ENCODE measurements around the gene CDH23. TPM values are rescaled to one million over a fixed set of nuclear protein-coding genes. Genes with fewer than 3 reads are reported as not detected.

CDH23 gene
- polyA plus RNA-seq, 1 donor from 2014 or later, result 6.6 TPM

DNA sequence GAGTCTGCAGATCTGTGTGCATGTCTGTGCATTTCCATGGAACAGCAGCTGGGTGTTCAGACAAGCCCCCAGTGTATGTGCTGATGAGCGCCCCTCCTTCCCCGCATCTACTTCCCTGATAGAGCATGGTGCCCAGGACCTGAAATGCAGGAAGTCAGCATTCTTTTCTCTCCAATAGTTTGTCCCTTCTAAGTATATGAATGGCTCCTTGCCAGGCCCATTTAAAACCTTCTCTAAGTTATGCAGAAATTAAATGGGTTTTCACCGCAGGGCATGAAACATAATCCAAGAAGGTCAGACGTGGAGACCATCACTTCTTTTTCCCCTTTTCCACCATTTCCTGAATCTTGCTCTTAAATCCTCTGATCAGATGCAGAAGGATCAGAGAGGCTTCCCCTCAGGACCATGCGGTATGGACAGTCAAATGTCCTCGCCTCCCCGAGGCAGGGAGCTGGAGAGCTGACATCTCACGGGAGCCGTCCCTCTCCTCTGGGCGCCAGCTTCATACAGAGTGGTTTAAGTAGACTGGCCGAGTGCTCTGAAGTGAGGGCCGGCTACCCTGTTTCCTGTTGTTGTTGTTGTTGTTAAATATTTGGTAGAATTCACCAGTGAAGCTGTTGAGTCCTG is 167.6 kb downstream of the CDH23 start:
- H3K79me2 ChIP-seq (replicated peaks; ENCODE audit: insufficient read depth, low read length), result no peaks in the 10 kb centered on the region
- no peaks in the 10 kb centered on the region for H3F3A ChIP-seq (ENCODE audit: insufficient read depth, low read length, poor library complexity, severe bottlenecking)
- no peak overlapping the region for H3K9ac ChIP-seq (ENCODE audit: low read length)
- no peaks in the 10 kb centered on the region for H3K9me3 ChIP-seq (ENCODE audit: low read length)
- no peak overlapping the region for H3K27ac ChIP-seq (ENCODE audit: low read length)
- no peaks in the 10 kb centered on the region for H3K9me2 ChIP-seq (ENCODE audit: insufficient read depth, low read length)
- H3K4me2 ChIP-seq (ENCODE audit: low read length), result no peak overlapping the region
- H3K27me3 ChIP-seq (ENCODE audit: insufficient read depth, low read depth, low read length), result no peaks in the 10 kb centered on the region
- no peak overlapping the region for H3K4me3 ChIP-seq (ENCODE audit: low read length)
- H3K36me3 ChIP-seq (ENCODE audit: insufficient read depth, low read length), result no peaks in the 10 kb centered on the region
- TF ChIP-seq MXI1 (conservative IDR thresholded peaks at IDR 0.05; ENCODE audit: poor library complexity, severe bottlenecking), result no peak
- TF ChIP-seq EZH2 (IDR thresholded peaks at IDR 0.05; ENCODE audit: borderline replicate concordance, insufficient read depth, low read length, poor library complexity, severe bottlenecking), result no peak
- TF ChIP-seq SMC3 (conservative IDR thresholded peaks at IDR 0.05; ENCODE audit: poor library complexity), result no peak
- TF ChIP-seq TAF1 (IDR thresholded peaks at IDR 0.05; ENCODE audit: low read depth), result no peak
- no peak for TF ChIP-seq EP300 (conservative IDR thresholded peaks at IDR 0.05; ENCODE audit: poor library complexity, severe bottlenecking)
- no peak for TF ChIP-seq RAD21 (conservative IDR thresholded peaks at IDR 0.05)
- no peak for TF ChIP-seq POLR2AphosphoS5 (IDR thresholded peaks at IDR 0.05)
- TF ChIP-seq, protein P1, sequence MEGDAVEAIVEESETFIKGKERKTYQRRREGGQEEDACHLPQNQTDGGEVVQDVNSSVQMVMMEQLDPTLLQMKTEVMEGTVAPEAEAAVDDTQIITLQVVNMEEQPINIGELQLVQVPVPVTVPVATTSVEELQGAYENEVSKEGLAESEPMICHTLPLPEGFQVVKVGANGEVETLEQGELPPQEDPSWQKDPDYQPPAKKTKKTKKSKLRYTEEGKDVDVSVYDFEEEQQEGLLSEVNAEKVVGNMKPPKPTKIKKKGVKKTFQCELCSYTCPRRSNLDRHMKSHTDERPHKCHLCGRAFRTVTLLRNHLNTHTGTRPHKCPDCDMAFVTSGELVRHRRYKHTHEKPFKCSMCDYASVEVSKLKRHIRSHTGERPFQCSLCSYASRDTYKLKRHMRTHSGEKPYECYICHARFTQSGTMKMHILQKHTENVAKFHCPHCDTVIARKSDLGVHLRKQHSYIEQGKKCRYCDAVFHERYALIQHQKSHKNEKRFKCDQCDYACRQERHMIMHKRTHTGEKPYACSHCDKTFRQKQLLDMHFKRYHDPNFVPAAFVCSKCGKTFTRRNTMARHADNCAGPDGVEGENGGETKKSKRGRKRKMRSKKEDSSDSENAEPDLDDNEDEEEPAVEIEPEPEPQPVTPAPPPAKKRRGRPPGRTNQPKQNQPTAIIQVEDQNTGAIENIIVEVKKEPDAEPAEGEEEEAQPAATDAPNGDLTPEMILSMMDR (IDR thresholded peaks at IDR 0.05; ENCODE audit: poor library complexity, severe bottlenecking), result no peak
- H4K20me1 ChIP-seq (ENCODE audit: insufficient read depth), result no peaks in the 10 kb centered on the region
- H2AFZ ChIP-seq (ENCODE audit: low read depth, low read length), result no peak overlapping the region

DNA sequence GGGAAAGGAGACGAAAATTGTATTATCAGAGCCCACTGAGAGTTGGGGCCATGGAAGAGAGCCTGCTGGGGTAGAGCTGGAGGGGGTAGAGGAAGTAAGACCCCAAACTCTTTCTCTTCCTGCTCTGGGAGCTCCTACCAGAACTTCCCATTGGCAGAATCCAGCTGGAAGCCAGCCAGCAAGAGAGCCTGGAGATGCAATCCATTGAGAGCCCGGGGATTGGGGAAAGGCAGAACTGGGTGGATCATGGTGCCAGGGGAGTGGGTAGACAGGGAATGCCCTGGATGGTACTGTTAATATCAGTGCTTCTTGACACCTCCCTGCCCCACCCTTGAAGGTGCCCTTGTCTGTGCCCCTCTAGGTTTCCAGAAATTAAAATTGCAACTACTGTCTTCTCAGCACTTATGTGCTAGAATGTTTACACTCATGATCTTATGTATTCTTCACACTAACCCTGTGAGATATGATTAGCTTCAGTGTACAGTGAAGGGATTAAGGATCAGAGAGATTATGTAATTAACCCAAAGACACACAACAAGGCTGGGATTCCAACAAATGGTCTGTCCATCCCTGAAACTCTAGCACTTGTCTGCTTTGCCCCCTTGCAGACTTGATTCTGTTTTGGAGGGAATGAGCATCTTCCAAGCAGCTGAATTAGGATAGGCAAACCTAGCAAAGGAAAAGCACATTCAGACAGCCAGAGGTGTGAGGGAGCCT is 168.7 kb downstream of the CDH23 start:
- H3K9me3 ChIP-seq (ENCODE audit: low read length), result no peaks in the 10 kb centered on the region
- H4K20me1 ChIP-seq (ENCODE audit: insufficient read depth), result no peaks in the 10 kb centered on the region
- H3K27ac ChIP-seq (ENCODE audit: low read length), result no peak overlapping the region
- no peaks in the 10 kb centered on the region for H3K36me3 ChIP-seq (ENCODE audit: insufficient read depth, low read length)
- H3K9me2 ChIP-seq (ENCODE audit: insufficient read depth, low read length), result no peaks in the 10 kb centered on the region
- H3K79me2 ChIP-seq (replicated peaks; ENCODE audit: insufficient read depth, low read length), result no peaks in the 10 kb centered on the region
- H3K27me3 ChIP-seq (ENCODE audit: insufficient read depth, low read depth, low read length), result no peaks in the 10 kb centered on the region
- TF ChIP-seq, protein P1 (IDR thresholded peaks at IDR 0.05; ENCODE audit: poor library complexity, severe bottlenecking), result no peak
- TF ChIP-seq EZH2 (IDR thresholded peaks at IDR 0.05; ENCODE audit: borderline replicate concordance, insufficient read depth, low read length, poor library complexity, severe bottlenecking), result no peak
- no peak for TF ChIP-seq RAD21 (conservative IDR thresholded peaks at IDR 0.05)
- TF ChIP-seq SMC3 (conservative IDR thresholded peaks at IDR 0.05; ENCODE audit: poor library complexity), result no peak
- no peak for TF ChIP-seq EP300 (conservative IDR thresholded peaks at IDR 0.05; ENCODE audit: poor library complexity, severe bottlenecking)
- no peak for TF ChIP-seq POLR2AphosphoS5 (IDR thresholded peaks at IDR 0.05)
- TF ChIP-seq, protein P2, sequence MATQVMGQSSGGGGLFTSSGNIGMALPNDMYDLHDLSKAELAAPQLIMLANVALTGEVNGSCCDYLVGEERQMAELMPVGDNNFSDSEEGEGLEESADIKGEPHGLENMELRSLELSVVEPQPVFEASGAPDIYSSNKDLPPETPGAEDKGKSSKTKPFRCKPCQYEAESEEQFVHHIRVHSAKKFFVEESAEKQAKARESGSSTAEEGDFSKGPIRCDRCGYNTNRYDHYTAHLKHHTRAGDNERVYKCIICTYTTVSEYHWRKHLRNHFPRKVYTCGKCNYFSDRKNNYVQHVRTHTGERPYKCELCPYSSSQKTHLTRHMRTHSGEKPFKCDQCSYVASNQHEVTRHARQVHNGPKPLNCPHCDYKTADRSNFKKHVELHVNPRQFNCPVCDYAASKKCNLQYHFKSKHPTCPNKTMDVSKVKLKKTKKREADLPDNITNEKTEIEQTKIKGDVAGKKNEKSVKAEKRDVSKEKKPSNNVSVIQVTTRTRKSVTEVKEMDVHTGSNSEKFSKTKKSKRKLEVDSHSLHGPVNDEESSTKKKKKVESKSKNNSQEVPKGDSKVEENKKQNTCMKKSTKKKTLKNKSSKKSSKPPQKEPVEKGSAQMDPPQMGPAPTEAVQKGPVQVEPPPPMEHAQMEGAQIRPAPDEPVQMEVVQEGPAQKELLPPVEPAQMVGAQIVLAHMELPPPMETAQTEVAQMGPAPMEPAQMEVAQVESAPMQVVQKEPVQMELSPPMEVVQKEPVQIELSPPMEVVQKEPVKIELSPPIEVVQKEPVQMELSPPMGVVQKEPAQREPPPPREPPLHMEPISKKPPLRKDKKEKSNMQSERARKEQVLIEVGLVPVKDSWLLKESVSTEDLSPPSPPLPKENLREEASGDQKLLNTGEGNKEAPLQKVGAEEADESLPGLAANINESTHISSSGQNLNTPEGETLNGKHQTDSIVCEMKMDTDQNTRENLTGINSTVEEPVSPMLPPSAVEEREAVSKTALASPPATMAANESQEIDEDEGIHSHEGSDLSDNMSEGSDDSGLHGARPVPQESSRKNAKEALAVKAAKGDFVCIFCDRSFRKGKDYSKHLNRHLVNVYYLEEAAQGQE (IDR thresholded peaks at IDR 0.05; ENCODE audit: borderline replicate concordance), result no peak
- TF ChIP-seq TAF1 (IDR thresholded peaks at IDR 0.05; ENCODE audit: low read depth), result no peak
- TF ChIP-seq MXI1 (conservative IDR thresholded peaks at IDR 0.05; ENCODE audit: poor library complexity, severe bottlenecking), result no peak
- no peak overlapping the region for H2AFZ ChIP-seq (ENCODE audit: low read depth, low read length)
- H3K9ac ChIP-seq (ENCODE audit: low read length), result no peak overlapping the region
- H3K4me2 ChIP-seq (ENCODE audit: low read length), result no peak overlapping the region
- no peak overlapping the region for H3K4me3 ChIP-seq (ENCODE audit: low read length)
- H3F3A ChIP-seq (ENCODE audit: insufficient read depth, low read length, poor library complexity, severe bottlenecking), result no peaks in the 10 kb centered on the region

All from neural cell (in vitro differentiated cells).